PC-9 (cell line): ENCODE measurements around the gene CBLN3.

ENCODE experiments used
- EZH2 ChIP-seq: fragments of 200-600 bp; sonication (generic); IDR thresholded peaks from 2 replicates; pipeline ENCODE4 v1.8.0; 2017; ENCODE audit warnings: antibody characterized with exemption, low read depth
- TF ChIP-seq, protein P1 (sequence below): fragments of 200-600 bp; sonication (generic); conservative IDR thresholded peaks from 2 replicates; pipeline ENCODE4 v1.6.1; 2017; ENCODE audit warnings: mixed run types, antibody characterized with exemption, mild to moderate bottlenecking, moderate library complexity

DNA sequence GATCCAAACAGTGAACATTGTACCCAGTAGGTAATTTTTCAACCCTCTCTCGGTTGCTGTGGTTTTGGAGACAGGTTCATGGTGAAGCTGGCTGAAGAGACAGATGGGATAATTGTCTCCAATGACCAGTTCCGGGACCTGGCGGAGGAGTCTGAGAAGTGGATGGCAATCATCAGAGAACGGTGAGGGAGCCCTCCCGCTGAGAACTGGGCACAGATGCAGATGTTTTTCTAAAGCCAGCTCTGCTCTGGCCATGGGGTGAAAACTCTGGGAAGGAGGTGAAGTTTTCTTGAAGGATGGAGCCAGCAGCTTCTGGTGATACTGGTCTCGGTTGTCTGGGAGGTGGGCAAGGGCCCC lies 6.5 kb upstream of the CBLN3 start:
- TF ChIP-seq, protein P1, sequence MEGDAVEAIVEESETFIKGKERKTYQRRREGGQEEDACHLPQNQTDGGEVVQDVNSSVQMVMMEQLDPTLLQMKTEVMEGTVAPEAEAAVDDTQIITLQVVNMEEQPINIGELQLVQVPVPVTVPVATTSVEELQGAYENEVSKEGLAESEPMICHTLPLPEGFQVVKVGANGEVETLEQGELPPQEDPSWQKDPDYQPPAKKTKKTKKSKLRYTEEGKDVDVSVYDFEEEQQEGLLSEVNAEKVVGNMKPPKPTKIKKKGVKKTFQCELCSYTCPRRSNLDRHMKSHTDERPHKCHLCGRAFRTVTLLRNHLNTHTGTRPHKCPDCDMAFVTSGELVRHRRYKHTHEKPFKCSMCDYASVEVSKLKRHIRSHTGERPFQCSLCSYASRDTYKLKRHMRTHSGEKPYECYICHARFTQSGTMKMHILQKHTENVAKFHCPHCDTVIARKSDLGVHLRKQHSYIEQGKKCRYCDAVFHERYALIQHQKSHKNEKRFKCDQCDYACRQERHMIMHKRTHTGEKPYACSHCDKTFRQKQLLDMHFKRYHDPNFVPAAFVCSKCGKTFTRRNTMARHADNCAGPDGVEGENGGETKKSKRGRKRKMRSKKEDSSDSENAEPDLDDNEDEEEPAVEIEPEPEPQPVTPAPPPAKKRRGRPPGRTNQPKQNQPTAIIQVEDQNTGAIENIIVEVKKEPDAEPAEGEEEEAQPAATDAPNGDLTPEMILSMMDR: no peak
- no peak for TF ChIP-seq EZH2
